ENCODE results near the gene IFI16.

DNA sequence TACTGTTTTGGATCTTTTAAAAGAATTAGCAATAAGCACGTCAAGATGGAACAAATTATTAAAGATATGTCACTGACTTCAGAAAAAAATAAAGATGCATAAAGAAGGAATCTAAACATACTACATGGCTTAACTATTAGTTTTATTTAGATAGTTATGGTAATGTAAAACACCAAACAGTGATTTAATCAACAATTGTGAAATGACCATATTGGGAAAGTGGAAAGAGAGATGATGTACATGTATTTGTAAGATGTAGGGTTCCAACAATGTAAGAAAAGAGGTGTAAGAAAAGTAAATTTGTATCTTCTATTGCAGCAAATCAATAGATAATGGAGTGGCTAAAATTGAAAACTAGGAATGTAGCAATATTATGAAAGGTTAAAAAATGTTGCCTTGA is 73.3 kb downstream of the IFI16 start:
- TF ChIP-seq SUZ12 (IDR thresholded peaks at IDR 0.05): no peak
- TF ChIP-seq FOXK2 (IDR thresholded peaks at IDR 0.05): no peak
- no peak for TF ChIP-seq FOXA1 (IDR thresholded peaks at IDR 0.05)
- TF ChIP-seq BHLHE40 (IDR thresholded peaks at IDR 0.05; ENCODE audit: borderline replicate concordance): no peak
- no peak for TF ChIP-seq SP1 (IDR thresholded peaks at IDR 0.05)
- TF ChIP-seq PKNOX1 (IDR thresholded peaks at IDR 0.05): no peak
- no peak for TF ChIP-seq ARNT (IDR thresholded peaks at IDR 0.05)
- no peak for TF ChIP-seq FOXM1 (IDR thresholded peaks at IDR 0.05; ENCODE audit: borderline replicate concordance)
- no peak for TF ChIP-seq ELF4 (IDR thresholded peaks at IDR 0.05)
- TF ChIP-seq ZNF384 (IDR thresholded peaks at IDR 0.05): no peak
- TF ChIP-seq TARDBP (IDR thresholded peaks at IDR 0.05): no peak
- no peak for TF ChIP-seq CTBP1 (IDR thresholded peaks at IDR 0.05; ENCODE audit: borderline replicate concordance)

Measured in HEK293T (cell line).